Hypothalamus (tissue), 51 donors: ENCODE data around the gene UQCC2.

Experiments used
- DNase-seq, 51 donors: peaks; one replicate each; lab custom pipeline; 2025; lab: John Stamatoyannopoulos, UW

The UQCC2 gene

GRCh38 chr6:33693186-33694105, 18.1 kb downstream of the UQCC2 start:
- DNase-seq = peak in 1 of 51 donors; percentile 24

- peak in 1 of 51 donors; percentile 5 for DNase-seq
Measured at GRCh38 chr6:33692760-33693158, 18.7 kb downstream of the UQCC2 start.

- no peak for DNase-seq
Measured at GRCh38 chr6:33692078-33692759, 19.3 kb downstream of the UQCC2 start.

- no peak for DNase-seq
Measured at GRCh38 chr6:33691456-33692077, 19.9 kb downstream of the UQCC2 start.

- no peak for DNase-seq
Measured at GRCh38 chr6:33690766-33691165, 20.7 kb downstream of the UQCC2 start.

- no peak for DNase-seq
Measured at GRCh38 chr6:33689879-33690278, 21.6 kb downstream of the UQCC2 start.

- no peak for DNase-seq
Measured at GRCh38 chr6:33689148-33689494, 22.4 kb downstream of the UQCC2 start.

- DNase-seq = no peak
Measured at GRCh38 chr6:33688451-33689147, 22.9 kb downstream of the UQCC2 start.

GRCh38 chr6:33688006-33688405, 23.5 kb downstream of the UQCC2 start:
- no peak for DNase-seq

- DNase-seq = no peak
Measured at GRCh38 chr6:33686981-33687975, 24.2 kb downstream of the UQCC2 start.

- DNase-seq = no peak
Measured at GRCh38 chr6:33686225-33686924, 25.1 kb downstream of the UQCC2 start.

GRCh38 chr6:33685411-33686224, 25.9 kb downstream of the UQCC2 start:
- DNase-seq = no peak

GRCh38 chr6:33684983-33685382, 26.5 kb downstream of the UQCC2 start:
- DNase-seq = no peak

- DNase-seq = no peak
Measured at GRCh38 chr6:33684428-33684896, 27.0 kb downstream of the UQCC2 start.

- no peak for DNase-seq
Measured at GRCh38 chr6:33683576-33684427, 27.7 kb downstream of the UQCC2 start.

- DNase-seq = peak in 38 of 51 donors; percentile 12 to 86 (median 58)
Measured at GRCh38 chr6:33683051-33683571, 28.4 kb downstream of the UQCC2 start.

- DNase-seq = no peak
Measured at GRCh38 chr6:33682341-33682740, 29.2 kb downstream of the UQCC2 start.
